Measurements from ENCODE around the gene FBXL20.

Gene FBXL20

GRCh38 chr17:39246274-39246673, 155.2 kb downstream of the FBXL20 start:
- DNase-seq (ENCODE audit: low read depth) = no peak

DNA sequence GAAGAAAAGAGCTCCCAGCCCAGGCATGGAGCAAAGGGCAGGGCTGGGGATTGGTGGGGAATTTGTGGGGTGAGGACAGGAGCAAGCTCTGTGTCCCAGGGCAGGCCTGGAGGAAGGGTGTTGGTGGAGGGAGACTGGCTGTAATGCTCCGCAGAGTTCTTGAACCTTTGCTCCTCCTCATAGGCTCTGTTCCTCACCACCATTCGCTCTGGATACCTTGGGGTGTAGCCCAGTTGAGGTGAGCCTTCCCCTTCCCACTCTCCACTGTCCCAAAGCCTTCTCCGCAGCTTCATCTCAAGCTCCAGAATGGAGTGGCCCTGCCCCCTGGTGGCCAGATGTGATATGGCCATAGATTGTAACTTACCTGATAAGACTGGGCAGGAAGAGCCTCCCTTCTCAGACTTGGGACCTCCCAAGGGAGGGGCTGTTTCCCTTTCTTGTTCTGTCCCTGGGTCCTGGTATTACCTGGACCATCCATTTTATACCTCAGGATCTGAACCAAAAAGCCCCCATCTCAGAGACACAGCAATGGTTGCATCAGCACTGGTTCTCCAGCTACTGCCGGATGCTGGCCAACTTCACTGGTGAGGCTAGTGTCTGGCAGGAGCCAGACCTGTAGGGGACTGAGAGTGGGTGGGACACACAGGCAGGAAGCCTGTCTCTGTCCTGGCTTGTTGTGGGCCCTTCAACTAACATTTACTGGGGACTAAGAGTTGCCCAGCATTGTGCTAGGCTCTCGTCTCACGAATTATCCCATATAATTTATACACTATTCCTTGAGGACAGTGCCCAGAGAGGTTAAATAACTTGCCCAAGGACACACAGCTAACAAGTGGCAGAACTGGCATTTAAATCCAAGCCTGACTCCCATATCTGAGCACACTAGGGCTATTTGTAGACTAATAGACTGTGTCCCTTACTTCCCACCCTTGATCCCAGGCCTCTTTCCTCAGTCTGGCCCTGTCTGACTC, 156.5 kb downstream of the FBXL20 start:
- DNase-seq (ENCODE audit: low read depth) = peak; percentile 44

- no peak for DNase-seq (ENCODE audit: low read depth)
Observed at GRCh38 chr17:39244016-39244599, 157.3 kb downstream of the FBXL20 start.

DNA sequence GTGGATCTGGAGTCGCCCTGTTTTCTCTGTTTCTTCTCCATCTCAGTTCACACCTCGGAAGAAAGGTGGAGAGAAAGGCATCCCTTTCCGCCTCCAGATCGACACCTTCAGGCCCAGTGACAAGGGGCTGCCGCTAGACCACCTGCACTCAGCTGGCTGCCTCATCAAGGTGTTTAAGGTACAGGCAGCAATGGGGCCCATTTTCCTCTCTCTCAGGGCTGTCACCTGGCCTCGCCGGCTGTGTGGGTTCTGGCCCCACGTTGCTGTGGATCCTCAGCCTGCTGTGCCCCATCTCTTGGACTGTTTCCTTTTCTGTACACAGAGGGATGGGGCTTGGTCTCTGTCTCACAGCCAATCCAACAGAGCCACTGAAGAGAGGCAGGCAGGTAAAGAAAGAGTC, 158.3 kb downstream of the FBXL20 start:
- DNase-seq (ENCODE audit: low read depth) = no peak

GRCh38 chr17:39240631-39241030, 160.8 kb downstream of the FBXL20 start:
- no peak for DNase-seq (ENCODE audit: low read depth)

- DNase-seq (ENCODE audit: low read depth) = no peak
Observed at GRCh38 chr17:39239640-39240314, 161.6 kb downstream of the FBXL20 start.

DNA sequence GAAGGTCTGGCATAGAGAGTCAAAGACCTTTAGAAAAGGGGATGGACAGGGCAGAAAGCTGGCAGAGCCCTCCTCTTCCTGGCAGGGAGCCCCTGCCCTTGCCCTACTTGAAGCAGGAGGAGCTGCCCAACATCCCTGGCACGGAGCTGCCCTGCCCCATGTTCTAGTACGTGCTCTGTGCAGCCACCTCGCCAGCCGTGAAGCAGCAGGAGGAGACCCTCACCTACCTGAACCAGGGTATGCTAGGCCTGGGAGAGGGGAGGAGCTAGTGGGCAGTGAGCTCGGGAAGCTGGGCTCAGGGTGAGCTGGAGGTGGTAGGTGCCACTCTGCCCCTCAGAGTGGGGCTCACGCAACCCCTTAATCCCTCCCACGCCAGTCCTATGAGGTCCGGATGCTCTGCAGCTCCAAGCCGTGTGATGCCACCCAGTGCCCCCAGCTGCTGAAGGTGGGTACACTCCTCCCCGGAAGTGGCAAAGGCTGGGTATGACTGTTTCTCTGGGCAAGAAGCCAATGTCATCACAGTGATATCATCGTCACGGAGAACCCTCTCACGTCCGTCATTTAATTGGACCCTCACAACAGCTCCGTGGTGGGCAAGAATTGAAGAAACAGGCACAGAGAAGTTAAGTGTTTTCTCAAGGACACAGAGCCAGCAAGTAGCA, 163.0 kb downstream of the FBXL20 start:
- DNase-seq (ENCODE audit: low read depth) = no peak

GRCh38 chr17:39237586-39237985, 163.8 kb downstream of the FBXL20 start:
- DNase-seq (ENCODE audit: low read depth) = no peak

GRCh38 chr17:39236981-39237441, 164.4 kb downstream of the FBXL20 start:
- no peak for DNase-seq (ENCODE audit: low read depth)

GRCh38 chr17:39236450-39236927, 164.9 kb downstream of the FBXL20 start:
- no peak for DNase-seq (ENCODE audit: low read depth)

GRCh38 chr17:39235555-39236449, 165.6 kb downstream of the FBXL20 start:
- DNase-seq (ENCODE audit: low read depth) = no peak

GRCh38 chr17:39231591-39232551, 169.6 kb downstream of the FBXL20 start:
- DNase-seq (ENCODE audit: low read depth) = no peak

- DNase-seq (ENCODE audit: low read depth) = no peak
Observed at GRCh38 chr17:39231091-39231561, 170.3 kb downstream of the FBXL20 start.

GRCh38 chr17:39230361-39230760, 171.1 kb downstream of the FBXL20 start:
- DNase-seq (ENCODE audit: low read depth) = no peak

DNA sequence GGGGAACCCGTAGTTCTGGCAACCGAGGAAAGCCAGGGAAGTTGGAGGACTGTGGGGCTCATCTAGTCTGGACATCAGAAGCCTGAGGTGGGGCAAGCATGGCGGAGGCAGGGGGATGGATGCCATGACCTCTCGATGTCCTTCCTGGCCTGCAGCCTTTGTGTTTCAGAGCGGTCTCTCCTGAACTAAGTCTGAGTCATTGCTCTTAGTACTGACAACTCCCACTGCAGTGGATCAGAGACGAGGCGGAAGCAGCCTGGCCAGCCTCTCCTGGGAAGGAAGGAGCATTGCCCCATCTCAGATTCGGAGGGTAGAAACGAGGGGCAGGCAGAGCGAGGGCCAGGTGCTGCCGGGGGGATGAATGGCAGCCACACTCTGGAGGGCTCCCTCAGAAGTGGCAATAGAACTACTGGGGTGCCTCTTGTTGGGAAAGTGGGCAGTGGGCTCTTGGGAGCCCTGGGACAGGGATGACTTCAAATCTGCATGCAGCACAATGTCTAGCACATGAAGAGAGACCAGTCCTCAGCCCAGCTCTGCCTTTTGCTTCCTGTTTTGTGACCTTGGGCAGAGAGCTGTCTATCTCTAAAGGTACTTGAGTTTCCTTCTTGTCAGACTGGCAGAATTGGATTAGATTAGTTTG, 172.0 kb downstream of the FBXL20 start:
- no peak for DNase-seq (ENCODE audit: low read depth)

GRCh38 chr17:39227364-39227919, 174.0 kb downstream of the FBXL20 start:
- no peak for DNase-seq (ENCODE audit: low read depth)

DNA sequence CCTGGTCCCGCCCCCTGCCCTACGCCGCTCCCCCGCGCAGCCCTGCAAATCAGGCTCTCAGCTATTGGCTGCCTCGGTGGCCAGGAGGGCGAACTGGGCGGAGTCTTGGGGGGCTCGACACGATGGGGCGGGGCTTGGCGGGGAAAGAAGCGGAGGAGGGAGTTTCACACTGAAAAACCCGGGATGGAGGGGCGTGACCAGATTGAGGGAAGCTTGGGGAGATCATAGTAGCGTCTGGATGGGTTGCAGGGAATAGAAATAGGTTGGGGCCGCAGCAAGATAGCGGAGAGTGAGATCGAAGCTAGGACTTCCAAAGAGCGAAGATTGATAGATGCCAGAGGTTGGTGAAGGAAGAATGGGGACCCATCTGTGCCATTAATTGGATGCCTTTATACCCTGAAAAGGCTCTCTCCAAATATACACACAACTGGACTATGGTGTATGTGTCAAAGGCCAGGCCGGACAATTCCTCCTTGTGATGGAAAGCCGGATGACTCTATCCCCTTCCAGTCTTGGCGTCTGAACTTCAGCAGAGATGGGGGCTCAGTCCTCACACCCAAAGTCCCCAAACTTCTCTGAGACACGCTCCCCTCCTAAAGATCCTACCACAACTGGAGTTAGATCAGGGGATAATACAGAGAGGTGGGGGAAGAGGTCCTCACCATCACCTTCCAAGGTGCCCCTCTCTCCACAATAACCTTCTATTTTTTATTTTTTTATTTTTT, 175.3 kb downstream of the FBXL20 start:
- DNase-seq (ENCODE audit: low read depth) = no peak

DNA sequence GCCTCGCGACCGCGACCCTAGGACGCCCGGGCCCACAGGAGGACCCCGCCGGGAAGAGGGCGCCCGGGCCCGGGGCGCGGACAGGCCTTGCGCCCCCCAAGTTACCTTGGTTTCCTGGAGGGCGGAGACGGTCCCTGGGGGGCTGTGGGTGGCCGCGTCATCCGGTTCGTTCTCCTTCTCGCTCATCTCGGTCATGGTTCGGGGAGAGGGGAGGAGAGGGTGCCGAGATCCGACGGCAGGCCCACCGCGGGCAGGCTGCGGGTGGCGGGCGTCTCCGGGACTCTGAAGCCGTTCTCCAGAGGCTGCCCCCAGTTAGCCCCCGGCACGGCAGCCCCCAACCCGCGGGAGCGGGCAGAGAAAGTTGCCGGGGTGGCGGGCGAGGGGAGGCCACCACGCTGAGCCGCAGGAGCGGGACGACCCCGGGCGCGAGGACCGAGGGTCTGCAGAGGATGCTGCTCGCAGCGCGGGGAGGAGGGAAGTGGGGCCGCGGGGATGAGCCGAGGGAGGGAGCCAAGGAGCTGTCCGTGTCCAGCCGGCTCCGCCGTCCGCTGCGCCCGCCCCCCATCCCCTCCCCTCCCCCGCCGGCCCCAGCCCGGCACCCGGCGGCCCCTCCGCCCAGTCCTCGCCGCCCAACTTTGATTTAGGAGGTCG, 176.0 kb downstream of the FBXL20 start, which contains the start of gene STAC2:
STAC2 (minus strand) TSS at position 638 of the 651 bp plus-strand sequence; CDS start at position 195, 443 bp downstream.
- no peak for DNase-seq (ENCODE audit: low read depth)
